Memory B cell (primary cell): ENCODE data around the gene VPS9D1.

Source experiments
- ATAC-seq: fragments of 150-1000 bp; cut with Tn5 transposase; 2 replicates; pipeline ENCODE4 v1.10.0; 2021; ENCODE audit warnings: low read depth, mild to moderate bottlenecking, moderate library complexity
- DNase-seq, 2 donors: peaks; one replicate each; pipeline ENCODE4 v3.0.0; 2022; ENCODE audit warnings: low spot score in 2 of 2
- H3K27ac Mint-ChIP-seq: one replicate; pipeline ENCODE4 v1.8.0; 2022; ENCODE audit warnings: mild to moderate bottlenecking, moderate library complexity, mixed read lengths
- H3K27me3 Mint-ChIP-seq: one replicate; pipeline ENCODE4 v1.8.0; 2022; ENCODE audit warnings: mixed read lengths
- H3K36me3 Mint-ChIP-seq: one replicate; pipeline ENCODE4 v1.8.0; 2022; ENCODE audit warnings: mild to moderate bottlenecking, mixed read lengths
- H3K4me1 Mint-ChIP-seq: one replicate; pipeline ENCODE4 v1.8.0; 2022; ENCODE audit warnings: mixed read lengths
- H3K4me3 Mint-ChIP-seq: one replicate; pipeline ENCODE4 v1.8.0; 2022; ENCODE audit warnings: mild to moderate bottlenecking, moderate library complexity, mixed read lengths
- H3K9me3 Mint-ChIP-seq: one replicate; pipeline ENCODE4 v1.8.0; 2022; ENCODE audit warnings: mixed read lengths

Gene VPS9D1

GRCh38 chr16:89739383-89739782 is 18.7 kb upstream of the VPS9D1 start:
- Mint-ChIP-seq H3K9me3 (no peaks in the 10 kb centered on the region), H3K4me1 (peaks cover 8% of the 10 kb centered on the region), H3K27ac (no peak overlapping the region), H3K4me3 (no peak overlapping the region), H3K27me3 (no peaks in the 10 kb centered on the region), H3K36me3 (peaks cover 14% of the 10 kb centered on the region)
- DNase-seq (no peak), ATAC-seq (no peak)

GRCh38 chr16:89738538-89739317 is 18.0 kb upstream of the VPS9D1 start:
- DNase-seq (no peak), ATAC-seq (no peak)
- H3K4me1 Mint-ChIP-seq: peaks cover 8% of the 10 kb centered on the region
- peak overlapping the region; percentile 28 for H3K27ac Mint-ChIP-seq
- H3K4me3 Mint-ChIP-seq: no peak overlapping the region
- H3K27me3 Mint-ChIP-seq: no peaks in the 10 kb centered on the region
- no peaks in the 10 kb centered on the region for H3K9me3 Mint-ChIP-seq
- peaks cover 14% of the 10 kb centered on the region for H3K36me3 Mint-ChIP-seq

DNA sequence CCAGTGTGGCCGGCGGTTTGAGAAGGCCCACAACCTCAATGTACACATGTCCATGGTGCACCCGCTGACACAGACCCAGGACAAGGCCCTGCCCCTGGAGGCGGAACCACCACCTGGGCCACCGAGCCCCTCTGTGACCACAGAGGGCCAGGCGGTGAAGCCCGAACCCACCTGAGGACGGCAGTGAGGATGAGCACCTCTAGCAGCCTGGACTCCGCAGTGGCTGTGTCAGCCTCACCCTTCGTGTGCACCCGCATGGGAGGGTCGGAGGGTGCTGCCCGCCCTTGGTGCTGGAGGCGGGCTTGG is 17.3 kb upstream of the VPS9D1 start:
- H3K36me3 Mint-ChIP-seq: peaks cover 17% of the 10 kb centered on the region
- no peak overlapping the region for H3K4me3 Mint-ChIP-seq
- peak overlapping the region; percentile 28 for H3K27ac Mint-ChIP-seq
- DNase-seq (no peak), ATAC-seq (no peak)
- no peaks in the 10 kb centered on the region for H3K9me3 Mint-ChIP-seq
- H3K27me3 Mint-ChIP-seq: no peaks in the 10 kb centered on the region
- peaks cover 8% of the 10 kb centered on the region for H3K4me1 Mint-ChIP-seq

DNA sequence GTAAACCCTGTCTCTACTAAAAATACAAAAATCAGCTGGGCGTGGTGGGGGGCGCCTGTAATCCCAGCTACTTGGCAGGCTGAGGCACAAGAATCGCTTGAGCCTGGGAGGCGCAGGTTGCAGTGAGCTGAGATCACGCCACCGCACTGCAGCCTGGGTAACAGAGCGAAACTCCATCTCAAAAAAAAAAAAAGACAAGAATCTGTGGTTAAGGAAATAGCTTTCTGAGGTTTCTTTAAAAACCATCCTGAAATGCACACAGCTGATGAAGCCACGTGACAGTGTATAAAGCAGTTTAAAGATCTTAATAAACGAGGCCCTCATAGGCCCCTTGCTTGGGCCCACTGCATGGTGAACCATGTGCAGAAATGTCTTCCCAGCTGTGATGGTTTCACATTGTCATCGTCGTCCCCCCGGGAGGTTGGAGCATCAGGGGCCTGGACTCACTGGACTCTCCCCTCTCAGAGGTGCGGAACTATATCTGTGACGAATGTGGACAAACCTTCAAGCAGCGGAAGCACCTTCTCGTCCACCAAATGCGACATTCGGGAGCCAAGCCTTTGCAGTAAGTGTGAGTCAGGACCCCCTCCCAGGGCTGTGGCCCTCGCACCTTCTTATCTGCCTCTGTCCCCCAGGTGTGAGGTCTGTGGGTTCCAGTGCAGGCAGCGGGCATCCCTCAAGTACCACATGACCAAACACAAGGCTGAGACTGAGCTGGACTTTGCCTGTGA is 16.8 kb upstream of the VPS9D1 start:
- H3K36me3 Mint-ChIP-seq: peaks cover 21% of the 10 kb centered on the region
- ATAC-seq (peak; percentile 17), DNase-seq (no peak)
- no peaks in the 10 kb centered on the region for H3K9me3 Mint-ChIP-seq
- H3K4me3 Mint-ChIP-seq: no peak overlapping the region
- H3K27ac Mint-ChIP-seq: no peak overlapping the region
- H3K4me1 Mint-ChIP-seq: peaks cover 12% of the 10 kb centered on the region
- H3K27me3 Mint-ChIP-seq: no peaks in the 10 kb centered on the region

GRCh38 chr16:89736554-89736953 is 15.9 kb upstream of the VPS9D1 start:
- DNase-seq (no peak), ATAC-seq (no peak)
- peaks cover 26% of the 10 kb centered on the region for H3K36me3 Mint-ChIP-seq
- H3K4me3 Mint-ChIP-seq: no peak overlapping the region
- no peaks in the 10 kb centered on the region for H3K9me3 Mint-ChIP-seq
- peaks cover 16% of the 10 kb centered on the region for H3K4me1 Mint-ChIP-seq
- no peaks in the 10 kb centered on the region for H3K27me3 Mint-ChIP-seq
- H3K27ac Mint-ChIP-seq: no peak overlapping the region

DNA sequence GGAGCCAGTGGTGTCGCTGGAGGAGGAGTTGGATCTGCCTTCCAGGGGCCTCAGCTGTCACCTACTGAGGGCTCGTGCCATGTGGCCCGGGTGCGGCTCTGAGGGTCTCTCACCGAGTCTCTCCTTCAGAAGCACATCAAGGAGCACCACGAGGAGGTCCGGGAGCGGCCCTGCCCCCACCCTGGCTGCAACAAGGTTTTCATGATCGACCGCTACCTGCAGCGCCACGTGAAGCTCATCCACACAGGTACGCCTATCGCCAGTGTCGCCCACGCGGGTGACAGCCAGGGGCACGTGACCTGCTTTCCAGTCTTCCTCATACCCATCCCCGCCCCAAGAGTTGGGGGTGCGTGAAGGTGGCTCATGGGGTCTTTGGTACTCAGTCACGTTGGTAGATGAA is 13.1 kb upstream of the VPS9D1 start:
- ATAC-seq: no peak
- Mint-ChIP-seq H3K4me3 (no peak overlapping the region), H3K27ac (no peak overlapping the region), H3K27me3 (no peaks in the 10 kb centered on the region), H3K4me1 (peaks cover 14% of the 10 kb centered on the region), H3K9me3 (no peaks in the 10 kb centered on the region), H3K36me3 (peaks cover 28% of the 10 kb centered on the region)
- DNase-seq: no peak

- no peak for ATAC-seq
- H3K4me1 Mint-ChIP-seq: peaks cover 14% of the 10 kb centered on the region
- no peak overlapping the region for H3K27ac Mint-ChIP-seq
- no peak overlapping the region for H3K4me3 Mint-ChIP-seq
- no peaks in the 10 kb centered on the region for H3K27me3 Mint-ChIP-seq
- no peaks in the 10 kb centered on the region for H3K9me3 Mint-ChIP-seq
- DNase-seq: no peak
- H3K36me3 Mint-ChIP-seq: peaks cover 29% of the 10 kb centered on the region
Observed at GRCh38 chr16:89733322-89733721, 12.6 kb upstream of the VPS9D1 start.

DNA sequence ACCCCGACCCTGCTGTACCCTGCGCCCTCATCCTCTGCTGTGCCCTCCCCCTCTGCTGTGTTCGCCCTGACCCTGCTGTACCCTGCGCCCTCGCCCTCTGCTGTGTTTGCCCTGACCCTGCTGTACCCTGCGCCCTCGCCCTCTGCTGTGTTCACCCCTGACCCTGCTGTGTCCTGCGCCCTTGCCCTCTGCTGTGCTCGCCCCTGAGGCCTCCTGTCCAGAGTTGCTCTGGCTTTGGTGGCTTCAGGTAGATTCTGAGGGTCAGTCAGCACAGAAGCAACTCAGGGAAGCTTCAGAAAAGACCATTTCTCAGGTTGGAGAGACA is 12.2 kb upstream of the VPS9D1 start:
- DNase-seq (no peak), ATAC-seq (no peak)
- H3K9me3 Mint-ChIP-seq: no peaks in the 10 kb centered on the region
- peaks cover 28% of the 10 kb centered on the region for H3K36me3 Mint-ChIP-seq
- no peaks in the 10 kb centered on the region for H3K27me3 Mint-ChIP-seq
- H3K4me1 Mint-ChIP-seq: peaks cover 14% of the 10 kb centered on the region
- no peak overlapping the region for H3K4me3 Mint-ChIP-seq
- H3K27ac Mint-ChIP-seq: no peak overlapping the region

- no peak for ATAC-seq
- H3K4me3 Mint-ChIP-seq: no peak overlapping the region
- no peaks in the 10 kb centered on the region for H3K9me3 Mint-ChIP-seq
- H3K27ac Mint-ChIP-seq: no peak overlapping the region
- H3K4me1 Mint-ChIP-seq: peaks cover 12% of the 10 kb centered on the region
- peaks cover 25% of the 10 kb centered on the region for H3K36me3 Mint-ChIP-seq
- no peaks in the 10 kb centered on the region for H3K27me3 Mint-ChIP-seq
- no peak for DNase-seq
Observed at GRCh38 chr16:89732142-89732917, 11.6 kb upstream of the VPS9D1 start.

- ATAC-seq (no peak), DNase-seq (no peak)
- Mint-ChIP-seq H3K4me3 (no peak overlapping the region), H3K27ac (no peak overlapping the region), H3K4me1 (peaks cover 12% of the 10 kb centered on the region), H3K27me3 (no peaks in the 10 kb centered on the region), H3K36me3 (peaks cover 22% of the 10 kb centered on the region), H3K9me3 (no peaks in the 10 kb centered on the region)
Observed at GRCh38 chr16:89730610-89731234, 10.0 kb upstream of the VPS9D1 start.

DNA sequence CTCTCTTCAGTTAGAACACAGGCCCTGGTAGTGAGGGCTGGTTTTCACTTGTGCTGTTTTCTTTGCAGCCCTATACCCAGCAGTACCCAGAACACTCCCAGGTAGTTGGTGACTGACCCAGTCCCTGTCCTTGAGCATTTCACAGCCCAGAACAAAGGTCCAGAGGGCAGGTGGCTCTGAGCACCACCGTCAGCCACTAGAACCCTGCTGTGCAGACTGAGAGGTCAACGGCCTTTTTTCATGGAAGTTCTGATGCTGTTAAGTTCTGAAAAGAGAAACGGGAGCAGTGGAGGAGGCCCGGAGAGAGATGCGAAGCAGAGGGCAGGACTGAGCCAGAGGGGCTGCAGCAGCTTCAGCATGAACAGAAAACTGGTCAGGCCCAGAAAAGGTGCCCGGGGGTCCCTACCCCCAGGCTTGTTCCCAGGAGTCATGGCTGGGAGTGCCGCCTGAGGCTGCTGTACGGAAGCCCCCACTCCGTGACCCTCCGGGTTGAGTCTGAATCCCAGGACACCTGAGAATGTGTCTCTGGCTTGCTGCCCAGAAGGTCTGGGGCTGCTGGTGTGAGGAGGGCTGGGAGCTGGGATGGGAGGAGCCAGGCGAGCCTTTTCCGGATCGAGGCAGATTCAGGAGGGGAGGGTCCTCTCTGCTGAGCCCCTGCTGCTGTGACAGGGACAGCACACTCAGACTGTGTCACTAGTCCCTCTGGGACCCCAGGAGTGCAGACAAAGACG is 9.3 kb upstream of the VPS9D1 start:
- peaks cover 12% of the 10 kb centered on the region for H3K4me1 Mint-ChIP-seq
- no peak for ATAC-seq
- H3K27me3 Mint-ChIP-seq: no peaks in the 10 kb centered on the region
- no peaks in the 10 kb centered on the region for H3K9me3 Mint-ChIP-seq
- H3K27ac Mint-ChIP-seq: no peak overlapping the region
- H3K36me3 Mint-ChIP-seq: peaks cover 20% of the 10 kb centered on the region
- no peak overlapping the region for H3K4me3 Mint-ChIP-seq
- DNase-seq: no peak

DNA sequence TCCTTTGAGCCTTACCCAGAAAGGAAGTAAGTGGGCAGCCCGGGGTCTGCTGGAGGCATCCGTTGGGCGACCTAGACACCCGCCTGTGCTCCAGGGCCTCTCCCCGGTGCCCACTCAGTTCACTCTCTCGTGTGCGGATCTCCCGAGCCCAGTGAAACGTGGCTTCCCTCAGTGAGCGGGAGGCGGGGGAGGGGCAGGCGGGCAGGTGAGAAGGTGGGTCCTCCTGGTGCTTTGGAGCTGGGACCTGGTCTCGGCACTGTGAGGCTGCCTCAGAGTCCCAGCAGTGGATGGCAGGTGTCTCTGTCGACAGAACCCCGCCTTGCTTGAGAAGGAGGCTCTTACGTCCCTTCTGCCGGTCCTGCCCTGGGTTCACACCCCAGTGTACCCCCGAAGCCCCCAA is 8.6 kb upstream of the VPS9D1 start:
- no peaks in the 10 kb centered on the region for H3K27me3 Mint-ChIP-seq
- peaks cover 14% of the 10 kb centered on the region for H3K4me1 Mint-ChIP-seq
- H3K9me3 Mint-ChIP-seq: no peaks in the 10 kb centered on the region
- peaks cover 18% of the 10 kb centered on the region for H3K36me3 Mint-ChIP-seq
- ATAC-seq (no peak), DNase-seq (no peak)
- no peak overlapping the region for H3K4me3 Mint-ChIP-seq
- no peak overlapping the region for H3K27ac Mint-ChIP-seq

- peaks cover 16% of the 10 kb centered on the region for H3K4me1 Mint-ChIP-seq
- H3K27me3 Mint-ChIP-seq: no peaks in the 10 kb centered on the region
- H3K4me3 Mint-ChIP-seq: no peak overlapping the region
- H3K27ac Mint-ChIP-seq: no peak overlapping the region
- no peak for DNase-seq
- peaks cover 15% of the 10 kb centered on the region for H3K36me3 Mint-ChIP-seq
- no peak for ATAC-seq
- no peaks in the 10 kb centered on the region for H3K9me3 Mint-ChIP-seq
Observed at GRCh38 chr16:89727406-89728120, 6.9 kb upstream of the VPS9D1 start.
